DMS114 treated with DMSO at 0.1 percent for 48 hours (cell line): ENCODE results near the gene SPIRE1.
"Not testable (repeated sequence)": the region's sequence is repeated elsewhere in the genome, so short reads cannot be mapped to it uniquely, and the experiment has no call there.

ENCODE experiments used
- DNase-seq: peaks from one replicate; lab custom pipeline; 2025; ENCODE audit not compliant: unreplicated experiment; lab: John Stamatoyannopoulos, UW

The SPIRE1 gene

GRCh38 chr18:12647773-12648172 lies 10.1 kb downstream of the SPIRE1 start:
- no peak for DNase-seq

GRCh38 chr18:12645751-12646203 lies 12.1 kb downstream of the SPIRE1 start:
- no peak for DNase-seq

DNA sequence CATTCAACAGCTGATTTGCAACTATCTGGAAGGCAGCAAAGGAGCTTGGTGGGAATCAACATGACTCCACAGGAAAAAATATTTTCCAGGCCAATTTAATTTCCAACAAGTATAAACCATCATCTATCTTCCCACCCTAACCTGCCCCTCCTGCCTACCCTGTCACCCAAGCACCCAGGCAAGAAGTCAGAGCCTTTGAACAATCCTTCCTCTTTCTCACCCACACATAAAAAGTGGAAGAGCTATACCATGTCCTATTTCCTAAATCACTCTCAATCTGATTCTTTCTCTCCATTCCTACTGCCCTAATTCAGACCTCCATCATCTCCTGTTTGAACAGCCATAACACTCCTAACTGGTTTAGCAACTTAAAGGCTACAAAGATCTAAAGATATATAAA lies 12.7 kb downstream of the SPIRE1 start:
- no peak for DNase-seq

DNA sequence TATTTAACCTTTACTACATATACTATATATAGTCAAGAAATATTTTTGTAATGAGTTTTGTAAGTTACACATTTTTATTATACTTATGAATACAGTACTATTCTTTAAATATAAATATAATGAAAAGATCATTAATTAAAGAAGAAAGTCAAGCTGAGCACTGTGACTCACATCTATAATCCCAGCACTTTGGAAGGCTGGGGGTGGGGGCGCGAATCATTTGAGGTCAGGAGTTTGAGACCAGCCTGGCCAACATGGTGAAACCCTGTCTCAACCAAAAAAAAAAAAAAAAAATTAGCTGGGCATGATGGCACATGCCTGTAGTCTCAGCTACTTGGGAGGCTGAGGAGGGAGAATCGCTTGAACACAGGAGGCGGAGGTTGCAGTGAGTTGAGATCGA lies 14.2 kb downstream of the SPIRE1 start:
- DNase-seq, result not testable (repeated sequence)

DNA sequence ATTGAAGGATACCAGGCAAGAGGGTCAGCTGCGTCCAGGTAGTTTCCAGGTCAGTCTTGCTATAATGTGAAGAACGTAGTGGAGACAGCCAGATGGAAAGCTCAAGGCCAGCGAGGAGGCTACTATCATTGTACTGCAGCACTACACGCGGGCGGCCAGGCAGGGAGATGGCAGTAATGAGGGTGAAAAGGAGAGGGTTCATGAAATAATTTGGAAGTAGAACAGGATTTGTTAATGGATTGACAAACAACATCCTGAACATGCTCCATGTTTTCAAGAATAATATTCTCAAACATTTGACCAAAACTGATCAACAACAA lies 17.1 kb downstream of the SPIRE1 start:
- DNase-seq, result no peak

DNA sequence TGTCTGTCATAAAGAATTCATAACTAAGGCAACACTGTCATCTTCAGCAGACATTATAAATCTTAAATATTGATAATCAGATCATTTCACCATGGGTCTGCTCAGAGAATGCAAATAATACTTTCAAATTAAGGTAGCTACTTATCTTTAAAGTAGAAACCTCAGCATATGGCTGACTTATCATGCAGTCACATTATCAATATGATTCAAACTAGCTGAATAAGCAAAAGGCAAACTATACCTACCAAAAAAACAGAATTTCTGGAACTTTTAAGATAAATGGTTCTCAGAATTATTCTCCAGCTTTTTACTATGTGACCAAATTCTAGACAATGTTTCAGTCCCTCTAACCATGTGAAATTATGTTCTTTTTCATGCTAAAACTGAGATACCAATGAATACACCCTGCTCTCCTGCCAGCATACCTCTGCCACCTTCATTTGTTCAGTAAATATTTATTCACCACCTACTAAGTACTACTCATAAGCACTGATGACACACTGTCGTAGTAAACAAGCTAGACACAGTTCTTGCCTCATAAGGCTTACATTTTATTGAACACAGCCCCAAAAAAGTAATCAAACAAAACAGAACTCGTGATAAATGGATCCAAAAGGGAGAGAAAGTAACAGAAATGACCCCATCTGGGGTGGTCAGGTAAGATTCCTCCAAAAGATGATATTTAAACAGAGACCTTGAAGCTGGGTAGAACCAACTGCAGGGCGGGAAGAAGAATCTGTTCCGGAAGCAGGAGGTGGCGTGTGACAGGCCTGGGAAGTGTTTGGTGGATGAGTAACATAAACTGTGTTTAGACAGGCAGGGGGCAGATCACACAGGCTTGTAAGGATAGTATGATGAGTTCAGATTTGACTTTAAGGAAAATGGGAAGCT lies 17.7 kb downstream of the SPIRE1 start:
- no peak for DNase-seq

- DNase-seq, result no peak
Observed at GRCh38 chr18:12638644-12639124, 19.2 kb downstream of the SPIRE1 start.

- DNase-seq, result no peak
Observed at GRCh38 chr18:12637901-12638643, 19.8 kb downstream of the SPIRE1 start.

- DNase-seq, result no peak
Observed at GRCh38 chr18:12637393-12637792, 20.5 kb downstream of the SPIRE1 start.

- no peak for DNase-seq
Observed at GRCh38 chr18:12631831-12632477, 26.0 kb downstream of the SPIRE1 start.

DNA sequence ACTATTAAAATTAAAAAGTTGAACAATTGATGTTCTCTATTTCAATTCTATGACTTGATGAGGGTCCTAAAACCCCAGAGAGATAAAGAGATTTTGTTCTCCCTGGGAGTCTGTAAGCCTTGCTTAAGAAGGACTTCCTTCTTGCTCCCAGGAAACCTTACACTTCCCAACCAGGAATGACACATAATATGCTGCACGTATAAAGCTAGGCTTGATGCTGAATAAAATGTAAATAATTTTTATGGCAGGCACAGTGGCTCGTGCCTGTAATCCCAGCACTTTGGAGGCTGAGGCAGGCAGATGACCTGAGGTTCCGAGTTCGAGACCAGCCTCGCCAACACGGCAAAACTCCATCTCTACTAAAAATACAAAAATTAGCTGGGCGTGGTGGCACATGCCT lies 27.8 kb downstream of the SPIRE1 start:
- DNase-seq, result no peak

DNA sequence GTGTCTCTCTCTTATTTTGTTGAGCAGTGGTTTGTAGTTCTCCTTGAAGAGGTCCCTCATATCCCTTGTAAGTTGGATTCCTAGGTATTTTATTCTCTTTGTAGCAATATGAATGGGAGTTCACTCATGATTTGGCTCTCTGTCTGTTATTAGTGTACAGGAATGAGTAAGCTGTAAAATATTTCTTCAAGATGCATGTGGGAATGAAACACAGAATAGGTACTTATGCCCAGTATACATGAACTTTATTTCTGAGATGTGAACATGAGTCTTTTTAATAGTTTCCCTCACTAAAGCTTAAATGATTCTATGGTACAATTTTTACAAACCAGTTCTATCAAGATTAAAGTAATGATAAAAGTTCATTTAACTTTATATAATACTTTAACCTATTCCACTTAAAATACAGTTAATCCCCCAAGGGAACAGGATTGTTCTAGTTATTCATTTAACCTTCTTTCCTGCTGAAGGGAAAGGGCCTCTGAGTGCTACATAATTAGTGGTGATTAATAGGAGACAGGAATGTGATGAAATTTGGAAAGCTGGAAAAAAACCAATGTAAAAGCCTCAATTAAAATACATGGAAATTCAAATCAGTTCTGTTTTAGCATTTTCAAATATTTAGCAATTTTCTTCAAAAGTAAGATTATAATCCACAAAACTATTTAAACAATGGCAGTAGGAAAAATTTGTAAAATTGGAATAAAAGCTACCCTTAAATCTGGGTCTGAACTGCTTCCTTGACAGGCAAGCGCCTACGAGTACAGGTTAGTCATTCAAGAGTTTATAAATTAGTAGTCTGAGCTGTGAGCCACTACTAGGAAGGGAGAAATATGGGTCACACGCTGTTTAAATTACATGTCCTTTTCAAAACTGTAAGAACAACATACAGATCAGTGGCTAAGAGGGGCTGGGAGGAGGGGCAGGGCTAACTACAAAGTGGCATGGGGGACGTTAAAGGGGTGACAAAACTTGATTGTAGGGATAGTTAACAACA lies 28.9 kb downstream of the SPIRE1 start:
- DNase-seq, result no peak

DNA sequence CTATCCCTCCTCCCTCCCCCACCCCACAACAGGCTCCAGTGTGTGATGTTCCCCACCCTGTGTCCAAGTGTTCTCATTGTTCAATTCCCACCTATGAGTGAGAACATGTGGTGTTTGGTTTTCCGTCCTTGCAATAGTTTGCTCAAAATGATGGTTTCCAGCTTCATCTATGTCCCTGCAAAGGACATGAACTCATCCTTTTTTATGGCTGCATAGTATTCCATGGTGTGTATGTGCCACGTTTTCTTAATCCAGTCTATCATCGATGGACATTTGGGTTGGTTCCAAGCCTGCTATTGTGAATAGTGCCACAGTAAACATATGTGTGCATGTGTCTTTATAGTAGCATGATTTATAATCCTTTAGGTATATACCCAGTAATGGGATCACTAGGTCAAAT lies 30.7 kb downstream of the SPIRE1 start:
- not testable (repeated sequence) for DNase-seq

DNA sequence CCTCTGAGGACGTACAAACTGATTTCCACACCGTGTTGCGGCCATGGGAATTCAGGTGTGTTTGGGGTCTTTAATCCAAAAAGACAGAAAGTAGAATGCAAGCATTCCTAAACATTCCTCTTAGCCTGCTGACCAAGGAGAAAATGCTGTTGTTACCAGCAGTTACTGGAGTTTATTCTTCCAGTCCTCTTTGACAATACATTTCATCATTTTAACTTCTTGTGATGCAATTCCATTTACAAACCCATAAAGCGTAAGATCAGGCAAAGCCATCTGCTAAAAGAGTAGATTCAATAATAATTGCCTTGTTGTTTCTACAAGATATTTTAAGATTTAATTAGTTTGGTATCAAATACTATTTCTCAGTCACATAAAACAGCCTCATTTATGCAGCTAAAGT lies 32.7 kb downstream of the SPIRE1 start:
- no peak for DNase-seq

- DNase-seq, result no peak
Observed at GRCh38 chr18:12621742-12622306, 36.1 kb downstream of the SPIRE1 start.

GRCh38 chr18:12615748-12616147 lies 42.2 kb downstream of the SPIRE1 start:
- DNase-seq, result no peak

GRCh38 chr18:12608301-12608700 lies 49.6 kb downstream of the SPIRE1 start:
- no peak for DNase-seq

- DNase-seq, result no peak
Observed at GRCh38 chr18:12606592-12607315, 51.2 kb downstream of the SPIRE1 start.

DNA sequence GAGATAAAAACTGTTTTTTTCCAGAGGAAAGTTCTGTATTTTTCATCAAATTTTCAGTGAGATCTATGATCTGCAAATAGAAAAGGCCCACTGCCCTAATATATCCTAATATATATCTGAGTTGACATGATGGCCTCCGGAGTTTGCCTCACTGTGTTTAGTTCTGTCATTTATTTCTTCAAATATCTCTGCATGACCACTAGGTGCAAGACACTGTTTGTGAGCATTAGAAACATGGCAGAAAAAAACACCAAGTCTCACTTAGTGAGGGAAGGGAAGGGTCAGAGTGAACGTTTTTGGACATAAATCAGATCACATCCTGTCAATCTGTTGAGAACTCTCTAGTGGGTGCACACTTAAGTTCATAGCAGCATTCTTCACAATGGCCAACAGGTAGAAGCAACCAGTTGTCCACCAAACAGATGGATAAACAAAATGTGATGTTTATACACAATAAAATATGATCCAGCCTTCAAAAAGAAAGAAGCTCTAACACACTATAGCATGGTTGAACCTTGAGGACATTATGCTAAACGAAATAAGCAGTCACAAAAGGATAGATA lies 53.4 kb downstream of the SPIRE1 start:
- DNase-seq, result no peak
